ENCODE measurements around the gene CLC.
"Not testable (repeated sequence)": the region's sequence is repeated elsewhere in the genome, so short reads cannot be mapped to it uniquely, and the experiment has no call there.

The CLC gene

DNA sequence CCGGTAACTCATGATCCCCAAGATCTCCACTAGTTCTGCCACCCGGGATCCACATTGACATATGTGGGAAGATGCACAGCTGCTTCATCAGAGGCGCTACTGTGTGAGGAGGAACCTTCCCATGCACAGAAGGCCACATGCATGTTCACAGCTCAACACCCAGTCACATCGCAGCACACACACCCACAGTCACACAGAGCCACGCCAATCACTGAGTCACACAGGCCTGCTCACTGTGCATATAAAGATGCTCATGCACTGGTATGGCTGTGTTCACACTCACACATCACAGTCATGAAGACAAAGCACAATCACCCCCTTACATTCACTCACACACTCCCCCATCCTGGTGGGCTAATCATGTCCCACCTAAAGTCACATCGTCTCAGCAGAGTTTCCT, 9.8 kb downstream of the CLC start:
- DNase-seq: no peak

- DNase-seq: no peak
Measured at GRCh38 chr19:39727070-39727800, 10.6 kb downstream of the CLC start.

GRCh38 chr19:39725995-39726394, 11.8 kb downstream of the CLC start:
- DNase-seq: no peak

DNA sequence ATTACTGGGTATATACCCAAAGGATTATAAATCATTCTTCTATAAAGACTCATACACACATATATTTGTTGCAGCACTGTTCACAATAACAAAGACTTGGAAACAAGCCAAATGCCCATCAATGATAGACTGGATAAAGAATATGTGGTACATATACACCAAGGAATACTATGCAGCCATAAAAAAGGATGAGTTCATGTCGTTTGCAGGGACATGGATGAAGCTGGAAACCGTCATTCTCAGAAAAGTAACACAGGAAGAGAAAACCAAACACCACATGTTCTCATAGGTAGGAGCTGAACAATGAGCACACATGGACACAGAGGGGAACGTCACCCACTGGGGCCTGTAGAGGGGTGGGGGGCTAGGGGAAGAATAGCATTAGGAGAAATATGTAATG, 17.7 kb downstream of the CLC start:
- not testable (repeated sequence) for DNase-seq

- DNase-seq: no peak
Measured at GRCh38 chr19:39710333-39710890, 27.4 kb downstream of the CLC start.

DNA sequence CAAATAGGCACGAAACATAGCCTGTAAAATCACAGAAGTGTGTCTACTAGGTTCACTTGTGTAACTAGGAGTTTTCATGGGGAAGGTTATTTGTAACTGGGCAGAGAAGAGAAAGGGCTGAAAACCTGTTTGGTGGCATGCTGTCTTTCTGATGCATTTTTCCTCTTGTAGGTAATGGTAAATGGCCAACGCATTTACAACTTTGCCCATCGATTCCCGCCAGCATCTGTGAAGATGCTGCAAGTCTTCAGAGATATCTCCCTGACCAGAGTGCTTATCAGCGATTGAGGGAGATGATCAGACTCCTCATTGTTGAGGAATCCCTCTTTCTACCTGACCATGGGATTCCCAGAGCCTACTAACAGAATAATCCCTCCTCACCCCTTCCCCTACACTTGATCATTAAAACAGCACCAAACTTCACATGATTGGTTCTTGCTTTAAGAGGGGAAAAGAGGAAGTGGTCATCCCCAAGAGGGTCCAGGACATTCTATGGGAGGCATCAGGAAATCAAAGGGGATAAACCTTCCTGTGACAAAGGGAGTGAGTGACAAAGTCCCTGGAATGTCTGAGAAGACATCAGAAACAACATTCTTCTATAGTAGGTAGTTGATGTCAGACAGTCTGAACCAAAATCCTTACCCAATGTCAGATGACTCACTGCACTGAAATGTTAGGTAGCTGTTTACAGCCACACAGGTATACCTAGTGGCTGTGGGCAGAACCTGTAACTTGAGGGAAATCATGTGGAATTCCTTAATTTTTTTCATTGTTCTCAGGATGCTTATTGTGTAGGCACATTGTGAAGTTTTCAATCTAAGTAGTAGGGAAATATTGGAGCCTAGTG, 28.6 kb downstream of the CLC start:
- DNase-seq: no peak

GRCh38 chr19:39708594-39708993, 29.2 kb downstream of the CLC start:
- DNase-seq: no peak

GRCh38 chr19:39705578-39706188, 32.1 kb downstream of the CLC start:
- DNase-seq: no peak

DNA sequence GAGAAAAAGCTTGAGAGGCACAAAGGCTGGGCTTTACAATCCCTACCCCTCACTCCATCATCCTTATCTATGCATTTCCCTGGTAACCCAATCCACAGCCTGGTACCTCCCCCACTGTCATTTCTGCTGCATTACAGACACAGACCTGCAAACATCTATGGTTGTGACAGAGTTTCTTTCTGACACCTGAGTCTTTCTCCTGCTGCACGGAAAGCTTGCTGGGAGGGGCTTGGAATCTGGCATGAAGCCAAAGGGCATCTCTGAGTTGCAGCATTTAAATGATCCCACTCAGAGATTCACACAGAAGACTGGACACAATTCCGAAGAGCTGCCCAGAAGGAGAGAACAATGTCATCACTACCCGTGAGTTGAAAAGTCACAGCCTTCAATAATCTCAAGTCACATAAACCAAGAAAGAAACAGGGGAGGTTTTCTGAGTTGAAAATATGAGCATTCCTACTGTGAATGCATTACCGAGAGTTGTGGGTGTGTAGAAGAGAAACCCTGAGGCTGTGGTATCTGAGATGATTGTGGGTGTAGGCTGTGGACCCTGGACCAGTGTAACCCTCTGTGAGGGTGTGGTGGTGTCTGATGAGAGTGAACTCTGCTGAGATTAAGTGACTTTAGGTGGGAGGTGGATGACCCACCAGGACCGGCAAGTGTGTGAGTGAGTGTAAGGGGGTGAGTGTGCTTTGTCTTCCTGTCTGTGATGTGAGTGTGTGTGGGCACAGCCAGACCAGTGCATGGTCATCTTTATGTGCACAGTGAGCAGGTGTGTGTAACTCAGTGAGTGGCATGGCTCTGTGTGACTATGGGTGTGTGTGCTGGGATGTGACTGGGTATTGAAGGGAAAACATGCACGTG, 33.4 kb downstream of the CLC start, which contains the start of gene LGALS14:
TSS of gene LGALS14 (plus strand) at position 301 of the 864 bp plus-strand sequence. CDS start at position 349, 48 bp downstream.
- no peak for DNase-seq

DNA sequence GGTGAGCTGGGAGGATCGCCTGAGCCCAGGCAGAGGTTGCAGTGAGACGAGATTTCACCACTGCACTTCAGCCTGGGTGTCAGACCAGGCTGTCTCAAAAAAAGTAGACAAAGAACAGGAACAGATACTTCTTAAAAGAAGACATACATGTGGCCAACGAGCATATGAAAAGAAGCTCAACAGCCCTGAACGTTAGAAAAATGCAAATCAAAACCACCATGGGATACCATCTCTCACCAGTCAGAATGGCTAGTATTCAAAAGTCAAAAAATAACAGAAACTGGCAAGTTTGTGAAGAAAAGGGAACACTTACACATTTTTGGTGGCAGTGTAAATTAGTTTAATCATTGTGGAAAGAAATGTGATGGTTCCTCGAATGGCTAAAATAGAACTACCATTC, 36.5 kb downstream of the CLC start:
- no peak for DNase-seq

DNA sequence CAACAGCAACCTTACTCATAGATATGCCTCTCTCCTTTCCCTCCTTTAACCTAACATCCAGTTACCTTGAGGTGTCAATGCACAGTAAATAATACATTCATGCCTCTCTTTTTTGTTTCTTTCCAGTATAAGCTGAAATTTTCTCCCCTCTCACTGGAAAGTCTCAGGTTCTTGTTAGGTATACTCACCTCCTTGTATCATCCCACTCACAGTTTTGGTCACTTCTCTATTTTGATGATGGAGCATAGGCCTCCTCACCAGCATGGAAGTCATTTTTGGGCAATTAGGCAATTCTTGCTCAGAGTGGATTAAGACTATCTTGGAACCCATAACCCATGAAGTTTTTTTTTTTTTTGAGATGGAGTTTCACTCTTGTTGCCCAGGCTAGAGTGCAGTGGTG, 39.3 kb downstream of the CLC start:
- no peak for DNase-seq

DNA sequence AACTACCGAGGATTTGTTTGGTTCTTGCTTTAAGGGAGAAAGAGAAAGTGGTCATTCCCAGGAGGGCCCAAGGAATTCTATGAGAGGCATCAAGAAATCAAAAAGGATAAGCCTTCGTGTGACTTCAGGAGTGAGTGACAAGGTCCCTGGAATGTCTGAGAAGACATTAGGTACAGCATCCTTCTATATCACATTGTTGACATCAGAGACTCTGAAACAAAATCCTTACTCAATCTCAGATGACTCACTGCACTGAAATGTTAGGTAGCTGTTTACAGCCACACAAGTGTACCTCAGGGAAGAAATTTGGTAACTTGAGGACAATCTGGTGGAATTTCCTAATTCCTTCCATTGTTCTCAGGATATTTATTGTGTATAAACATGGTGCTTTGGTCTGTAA, 41.4 kb downstream of the CLC start:
- no peak for DNase-seq

DNA sequence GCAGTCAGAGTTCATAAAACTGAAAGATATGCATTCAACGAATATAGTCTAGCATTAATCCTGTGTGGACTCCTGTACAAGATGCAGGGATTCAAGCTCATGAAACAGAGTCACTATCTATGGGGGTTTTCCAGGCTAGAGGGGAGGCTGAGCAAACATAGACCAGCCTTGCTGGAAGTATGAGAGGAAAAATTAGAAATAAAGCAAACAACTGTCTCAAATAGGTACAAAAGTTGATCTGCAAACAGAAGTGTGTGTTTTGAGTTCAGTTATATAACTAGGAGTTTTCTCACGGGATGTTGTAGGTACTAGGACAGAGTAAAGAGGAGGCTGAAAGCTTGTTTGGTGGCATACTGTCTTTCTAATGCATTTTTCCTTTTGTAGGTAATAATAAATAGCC, 42.1 kb downstream of the CLC start:
- no peak for DNase-seq

- no peak for DNase-seq
Measured at GRCh38 chr19:39692822-39693221, 45.0 kb downstream of the CLC start.

- no peak for DNase-seq
Measured at GRCh38 chr19:39692166-39692565, 45.7 kb downstream of the CLC start.

- not testable (repeated sequence) for DNase-seq
Measured at GRCh38 chr19:39688637-39689036, 49.2 kb downstream of the CLC start.

GRCh38 chr19:39686739-39687138, 51.1 kb downstream of the CLC start:
- DNase-seq: no peak

DNA sequence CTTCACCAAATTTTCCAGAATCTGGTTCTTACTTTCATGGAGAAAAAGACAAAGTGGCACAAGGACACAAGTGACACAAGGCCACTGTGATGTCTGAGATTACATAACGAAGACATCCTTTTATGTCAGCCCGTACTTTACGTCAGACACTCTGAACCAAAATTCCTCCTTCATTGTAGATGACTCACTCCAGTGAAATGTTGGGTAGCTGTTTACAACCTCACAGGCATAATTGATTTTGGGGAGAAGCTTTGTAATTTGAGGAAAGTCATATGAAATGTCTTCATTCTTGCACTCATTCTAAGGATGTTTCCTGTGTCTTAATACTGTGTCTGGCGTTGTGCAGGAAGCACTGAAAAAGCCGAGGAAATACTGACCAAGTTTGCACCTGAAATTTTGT, 53.6 kb downstream of the CLC start:
- no peak for DNase-seq

DNA sequence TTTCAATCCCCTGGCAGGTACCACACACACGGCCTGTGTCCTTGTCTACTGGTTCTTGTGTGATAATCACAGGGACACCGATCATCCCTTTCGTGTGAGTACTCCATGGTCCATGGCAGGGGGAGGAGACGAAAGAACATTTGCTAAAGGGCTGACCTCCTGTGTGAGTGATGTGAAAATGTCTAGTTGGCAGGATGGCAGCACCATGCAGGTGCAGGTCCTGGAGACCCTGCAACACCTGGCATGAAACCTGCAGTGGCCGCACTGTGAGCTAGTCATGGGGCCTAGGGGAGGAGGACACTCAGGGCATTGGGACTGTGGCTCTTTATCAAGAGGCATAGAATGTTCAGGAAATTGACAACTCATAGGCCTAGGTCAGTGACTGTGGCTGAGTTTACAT, 56.4 kb downstream of the CLC start:
- no peak for DNase-seq

Measured in activated gamma-delta T cell (primary cell).